HG02870 (cell line): ENCODE results near the gene IL17RE.
"Not testable (repeated sequence)": the region's sequence is repeated elsewhere in the genome, so short reads cannot be mapped to it uniquely, and the experiment has no call there.

Experiments used
- ATAC-seq: cut with Tn5 transposase; IDR thresholded peaks from one replicate; pipeline ENCODE4 v1.9.1; 2021; ENCODE audit warnings: mild to moderate bottlenecking, moderate library complexity; ENCODE audit not compliant: unreplicated experiment

Gene IL17RE

GRCh38 chr3:9879830-9880549 lies 22.7 kb upstream of the IL17RE start, which contains the start of gene CIDEC:
Gene CIDEC, minus strand, starts transcription at chr3:9880253. Its CDS starts 1,767 bp downstream, at chr3:9878486.
- no peak for ATAC-seq

DNA sequence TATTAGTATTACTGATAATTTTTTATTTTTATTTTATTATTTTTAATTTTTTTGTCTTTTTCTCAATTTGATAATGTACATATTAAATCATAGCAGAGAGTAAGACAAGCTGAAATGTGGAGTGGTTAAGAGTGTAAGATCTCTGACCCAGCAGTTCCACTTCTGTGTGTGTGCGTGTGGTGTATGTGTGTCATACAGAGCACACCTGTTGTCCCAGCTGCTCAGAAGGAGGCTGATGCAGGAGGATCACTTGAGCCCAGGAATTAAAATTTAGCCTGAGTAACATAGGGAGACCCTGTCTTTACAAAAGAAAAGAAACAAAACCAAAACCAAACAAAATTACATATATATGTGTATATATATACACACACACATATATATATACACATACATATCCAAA lies 21.2 kb upstream of the IL17RE start:
- ATAC-seq: no peak

DNA sequence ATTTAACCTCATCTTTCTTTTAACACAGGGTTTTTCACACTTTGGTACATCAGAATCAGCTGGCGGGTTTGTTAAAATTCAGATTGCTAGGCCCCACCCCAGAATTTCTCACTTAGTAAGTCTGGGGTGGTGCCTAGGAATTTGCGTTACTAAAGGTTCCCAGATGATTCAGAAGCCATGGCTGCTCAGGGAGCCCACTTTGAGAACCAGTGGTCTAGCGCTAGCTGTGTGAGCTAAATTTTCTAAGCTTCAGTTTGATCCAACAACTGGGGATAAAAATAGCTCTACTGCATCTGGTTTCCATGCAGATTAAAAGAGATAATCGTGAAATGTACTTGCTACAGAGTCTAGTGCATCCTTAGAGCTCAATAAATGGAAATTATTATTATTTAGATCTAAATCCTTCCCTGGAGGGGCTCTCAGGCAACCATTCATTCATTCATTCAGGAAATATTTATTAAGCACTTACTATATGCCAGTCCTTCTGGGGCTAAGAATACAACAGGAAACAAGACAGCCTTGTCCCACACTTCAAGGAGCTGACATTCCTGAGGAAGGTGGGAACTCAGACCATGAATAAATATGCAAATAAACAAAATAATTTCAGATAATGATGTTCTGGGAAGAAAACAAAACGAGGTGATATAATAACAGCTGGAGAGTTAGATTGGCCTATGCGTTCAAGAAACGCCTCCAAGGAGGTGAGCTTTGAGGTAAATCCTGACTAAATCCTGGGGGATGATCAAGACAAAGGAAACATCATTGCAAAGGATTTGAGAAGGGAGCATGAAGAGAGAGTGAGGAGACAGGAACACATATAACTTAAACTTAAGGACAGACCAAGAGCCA lies 18.7 kb upstream of the IL17RE start:
- ATAC-seq: no peak

DNA sequence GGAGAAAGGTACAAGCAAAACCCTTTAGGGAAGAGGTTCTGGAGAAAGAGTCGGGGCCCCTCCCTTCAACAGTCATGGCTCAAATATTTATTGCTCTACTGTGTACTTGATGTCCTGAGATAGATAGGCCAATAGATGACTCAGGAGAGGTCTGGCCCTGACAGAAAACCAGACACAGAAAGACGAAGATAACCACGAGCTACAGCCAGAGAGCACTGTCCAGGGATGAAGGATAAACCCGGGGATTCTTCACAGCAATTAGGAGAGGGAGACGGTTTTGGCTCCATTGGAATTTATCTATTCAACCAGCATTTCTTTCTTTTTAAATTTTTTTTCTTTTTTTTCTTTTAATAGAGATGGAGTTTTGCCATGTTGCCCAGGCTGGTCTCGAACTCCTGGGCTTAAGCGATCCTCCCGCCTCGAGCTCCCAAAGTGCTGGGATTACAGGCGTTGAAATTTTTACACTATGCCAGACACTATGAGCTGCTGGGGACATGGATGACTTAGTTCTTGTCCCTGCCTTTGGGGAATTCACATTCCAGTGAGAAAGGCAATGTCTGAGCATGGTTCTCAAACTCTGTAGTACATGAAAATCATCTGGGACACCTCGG lies 18.0 kb upstream of the IL17RE start:
- no peak for ATAC-seq

DNA sequence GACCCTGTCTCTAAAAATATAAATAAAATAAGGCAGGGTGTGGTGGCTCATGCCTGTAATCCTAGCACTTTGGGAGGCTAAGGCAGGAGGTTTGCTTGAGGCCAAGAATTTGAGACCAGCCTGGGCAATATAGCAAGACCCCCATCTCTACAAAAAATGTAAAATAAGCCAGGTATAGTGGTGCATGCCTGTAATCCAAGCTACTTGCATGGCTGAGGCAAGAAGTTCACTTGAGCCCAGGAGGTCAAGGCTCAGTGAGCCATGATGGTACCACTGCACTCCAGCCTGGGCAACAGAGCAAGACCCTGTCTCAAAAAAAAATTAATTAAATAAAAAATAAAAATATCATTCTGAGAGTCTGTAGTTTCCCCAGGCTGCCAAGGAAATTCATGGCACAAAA lies 16.3 kb upstream of the IL17RE start:
- no peak for ATAC-seq

DNA sequence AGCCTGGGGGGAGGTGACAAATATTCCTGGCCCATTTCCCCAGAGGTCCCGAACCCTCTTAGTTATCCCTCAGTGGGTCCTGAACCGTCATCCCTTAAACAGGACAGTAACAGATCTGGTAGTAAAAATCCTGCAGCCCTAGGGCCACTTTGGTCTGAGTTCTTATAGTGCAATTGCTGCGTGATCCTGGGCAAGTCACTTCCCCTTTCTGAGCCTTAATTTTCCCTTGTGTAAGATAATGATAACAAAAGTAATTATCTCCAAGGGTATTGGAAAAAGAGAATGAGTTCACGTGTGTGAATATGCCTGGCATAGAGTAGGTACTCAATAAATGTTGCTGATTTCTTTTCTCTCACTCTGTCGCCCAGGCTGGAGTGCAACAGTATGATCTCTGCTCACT lies 15.2 kb upstream of the IL17RE start:
- ATAC-seq: no peak

GRCh38 chr3:9888540-9888939 lies 14.1 kb upstream of the IL17RE start:
- no peak for ATAC-seq

DNA sequence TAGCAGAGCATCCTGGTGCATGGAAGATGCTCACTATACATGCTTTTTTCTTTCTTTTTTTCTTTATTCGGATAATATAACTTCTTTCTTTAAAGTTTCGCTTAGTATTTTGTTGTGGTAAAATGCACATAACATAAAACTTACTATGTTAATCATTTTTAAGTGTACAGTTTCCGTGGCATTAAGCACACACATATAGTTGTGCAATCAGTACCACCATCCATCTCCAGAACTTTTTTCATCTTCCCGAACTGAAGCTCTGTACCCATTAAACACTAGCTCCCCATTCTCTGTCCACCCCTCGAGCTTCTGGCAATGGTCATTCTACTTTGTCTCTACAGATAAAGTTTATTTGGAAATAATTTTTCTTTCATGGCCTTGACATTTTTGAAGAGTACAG lies 13.2 kb upstream of the IL17RE start:
- ATAC-seq: no peak

DNA sequence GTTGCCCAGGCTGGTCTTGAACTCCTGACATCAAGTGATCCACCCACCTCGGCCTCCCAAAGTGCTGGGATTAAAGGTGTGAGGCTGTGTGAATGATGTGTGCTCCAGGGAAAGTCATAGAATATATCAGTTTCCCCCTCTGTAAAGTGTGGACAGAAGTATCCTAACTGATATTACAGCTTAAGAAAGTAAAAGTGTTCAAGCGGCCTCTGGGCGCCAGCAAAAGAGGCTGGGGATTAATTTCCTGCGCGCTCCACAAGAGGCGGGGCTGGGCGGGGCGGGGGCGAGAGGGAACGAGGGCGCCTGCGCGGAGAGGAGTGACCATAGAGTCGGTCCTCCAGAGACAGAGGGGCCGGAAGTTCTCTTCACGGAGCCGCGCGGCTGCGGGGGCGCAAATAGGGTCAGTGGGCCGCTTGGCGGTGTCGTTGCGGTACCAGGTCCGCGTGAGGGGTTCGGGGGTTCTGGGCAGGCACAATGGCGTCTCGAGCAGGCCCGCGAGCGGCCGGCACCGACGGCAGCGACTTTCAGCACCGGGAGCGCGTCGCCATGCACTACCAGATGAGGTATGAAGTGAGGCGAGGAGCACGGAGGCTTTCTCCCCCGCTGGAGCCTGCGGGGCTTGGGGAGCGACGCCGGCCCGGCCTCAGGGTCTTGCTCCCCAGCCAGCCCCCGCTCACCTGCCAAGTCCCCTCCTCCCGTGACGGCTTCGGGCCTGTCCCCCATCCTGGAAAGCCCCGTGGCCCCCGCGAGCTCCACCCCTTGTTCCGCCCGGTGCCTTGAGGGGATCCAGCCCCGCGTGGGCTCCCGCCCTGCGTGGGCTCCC lies 12.2 kb upstream of the IL17RE start, which contains the start of gene JAGN1:
Gene JAGN1, plus strand, starts transcription at position 362 of the 823 bp plus-strand sequence. Its CDS starts 113 bp downstream, at position 475.
- peak; percentile 80 for ATAC-seq

DNA sequence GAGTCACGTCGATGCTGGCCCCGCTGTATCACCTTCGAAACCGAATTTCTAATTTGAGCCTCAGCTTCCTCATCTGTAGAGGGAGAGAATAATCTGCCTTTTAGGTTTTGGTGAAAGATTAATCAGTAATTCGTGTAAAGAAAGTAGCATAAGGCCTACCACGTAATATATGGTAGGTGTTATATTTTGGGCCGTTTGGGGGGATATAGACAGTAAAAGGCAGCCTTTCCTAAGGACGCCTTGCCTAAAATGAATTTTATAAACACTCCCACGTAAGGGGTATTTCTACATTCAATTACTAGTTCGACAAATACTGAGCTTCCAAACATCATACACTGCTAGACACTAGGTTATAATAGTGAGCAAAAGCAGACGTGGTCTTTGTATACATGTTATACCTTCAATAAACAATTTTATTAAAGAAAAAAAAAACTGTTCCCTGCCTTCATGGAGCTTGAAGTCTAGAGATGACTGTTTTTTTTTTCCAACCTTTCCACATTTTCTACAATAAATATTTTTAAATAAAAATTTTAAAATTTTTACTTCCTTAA lies 11.5 kb upstream of the IL17RE start:
- ATAC-seq: peak; percentile 11

DNA sequence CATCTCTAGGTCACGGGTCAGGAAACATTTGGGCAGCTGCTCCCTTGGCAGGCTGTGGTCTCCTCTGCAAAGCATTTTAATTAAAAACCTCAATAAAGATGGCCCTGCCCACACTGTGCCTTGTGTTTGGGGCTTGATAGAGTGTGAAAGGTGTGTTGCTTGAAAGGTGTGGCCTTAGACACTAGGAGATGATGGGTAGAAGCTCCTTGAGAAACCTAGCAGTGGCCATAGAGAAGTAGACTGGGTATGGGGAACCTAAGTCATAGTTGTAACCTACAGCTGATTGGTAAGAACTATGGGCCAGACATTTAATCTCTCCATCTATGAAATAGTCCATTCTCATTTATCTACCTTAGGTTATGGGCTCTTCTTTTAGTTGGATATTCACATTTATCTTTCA lies 8.9 kb upstream of the IL17RE start:
- ATAC-seq: no peak

DNA sequence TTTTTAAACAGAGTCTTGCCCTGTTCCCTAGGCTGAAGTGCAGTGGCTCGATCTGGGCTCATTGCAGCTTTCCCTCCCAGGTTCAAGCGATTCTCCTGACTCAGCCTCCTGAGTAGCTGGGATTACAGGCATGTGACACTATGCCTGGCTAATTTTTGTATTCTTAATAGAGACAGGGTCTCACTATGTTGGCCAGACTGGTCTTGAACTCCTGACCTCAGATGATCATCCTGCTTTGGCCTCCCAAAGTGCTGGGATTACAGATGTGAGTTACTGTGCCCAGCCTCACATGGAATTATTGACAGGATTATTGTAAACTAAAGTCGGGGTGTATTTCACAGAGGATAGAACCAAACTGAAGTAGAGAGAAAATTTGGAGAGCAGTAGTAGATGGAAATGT lies 6.9 kb upstream of the IL17RE start:
- not testable (repeated sequence) for ATAC-seq

DNA sequence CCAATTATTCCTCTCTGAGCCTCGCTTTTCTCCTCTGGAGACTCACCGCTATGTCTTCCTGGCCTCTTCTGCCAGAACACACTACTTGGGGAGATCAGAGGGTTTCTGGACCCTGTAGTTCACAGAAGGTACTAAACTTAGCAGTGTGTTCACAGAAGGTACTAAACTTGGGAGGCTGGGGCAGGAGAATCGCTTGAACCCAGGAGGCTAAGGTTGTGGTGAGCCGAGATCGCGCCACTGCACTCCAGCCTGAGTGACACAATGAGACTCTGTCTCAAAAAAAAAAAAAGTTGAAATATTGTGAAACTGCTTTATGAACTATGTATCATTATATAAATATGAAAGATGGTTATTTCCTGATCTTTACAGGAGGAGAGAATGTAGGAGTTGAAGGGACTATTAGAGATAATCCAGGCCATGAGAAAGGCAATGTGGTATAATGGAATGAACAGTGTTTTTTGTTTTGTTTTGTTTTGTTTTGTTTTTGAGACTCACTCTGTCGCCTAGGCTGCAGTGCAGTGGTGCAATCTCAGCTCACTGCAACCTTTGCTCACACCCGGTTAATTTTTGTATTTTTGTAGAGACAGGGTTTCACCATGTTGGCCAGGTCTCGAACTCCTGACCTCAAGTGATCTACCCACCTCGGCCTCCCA lies 5.8 kb upstream of the IL17RE start:
- ATAC-seq: not testable (repeated sequence)

- ATAC-seq: no peak
Observed at GRCh38 chr3:9897408-9898372, 5.0 kb upstream of the IL17RE start.

GRCh38 chr3:9898467-9899241 lies 4.0 kb upstream of the IL17RE start:
- ATAC-seq: no peak

DNA sequence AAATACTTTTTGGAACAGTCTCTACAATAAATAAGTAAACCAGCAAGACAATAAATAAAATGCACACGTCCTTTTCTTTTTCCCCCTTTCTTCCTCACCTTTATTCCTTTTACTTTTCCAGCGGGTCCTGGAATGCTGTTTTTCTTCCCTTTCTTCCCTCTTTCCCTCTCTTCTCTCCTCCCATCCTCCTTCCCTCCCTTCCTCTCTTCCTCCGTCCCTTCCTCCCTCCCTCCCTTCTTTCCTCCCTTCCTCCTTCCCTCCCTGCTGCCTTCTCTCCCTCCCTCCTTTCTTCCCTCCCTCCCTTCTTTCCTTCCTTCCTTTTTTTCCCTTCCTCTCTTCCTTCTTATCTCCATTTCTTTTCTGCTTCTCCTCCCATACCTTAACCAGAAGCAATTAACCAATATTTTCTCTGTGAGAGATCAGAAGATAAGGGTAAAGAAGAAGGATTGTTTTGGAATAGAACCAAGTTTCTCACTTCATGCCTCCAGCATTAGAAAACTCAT lies 3.3 kb upstream of the IL17RE start:
- ATAC-seq: no peak

GRCh38 chr3:9900965-9901415 lies 1.7 kb upstream of the IL17RE start:
- not testable (repeated sequence) for ATAC-seq

- no peak for ATAC-seq
Observed at GRCh38 chr3:9901967-9902366, 681 bp upstream of the IL17RE start.
